Adrenal gland (tissue), 12 donors: ENCODE data around the gene IMPG1. TPM values are rescaled to one million over a fixed set of nuclear protein-coding genes. Genes with fewer than 3 reads are reported as not detected.

ENCODE experiments used
- DNase-seq, 7 donors: peaks; one replicate each; pipeline ENCODE4 v3.0.0-alpha.2; 2019 to 2020
- H3K27ac ChIP-seq, 5 donors: fragments of 200-600 bp; sonication (generic) in 4 of 5; 1 replicate in 3 of 5; 2 replicates in 2 of 5; pipeline versions ENCODE4 v1.5.1 to v1.8.0; 2016 to 2020; ENCODE audit warnings: mild to moderate bottlenecking in 1 of 5
- H3K27me3 ChIP-seq: fragments of 200-600 bp; 2 replicates; pipeline ENCODE4 v1.8.0; 2021
- H3K36me3 ChIP-seq, 2 donors: fragments of 200-600 bp; replicated peaks in 1 of 2; 1 replicate in 1 of 2; 2 replicates in 1 of 2; pipeline versions ENCODE4 v1.5.1 to v1.8.0; 2018 to 2022
- H3K4me1 ChIP-seq, 2 donors: fragments of 200-600 bp; replicated peaks in 1 of 2; 1 replicate in 1 of 2; 2 replicates in 1 of 2; pipeline versions ENCODE4 v1.5.1 to v1.8.0; 2018 to 2021
- H3K4me3 ChIP-seq, 4 donors: fragments of 200-600 bp; sonication (generic) in 3 of 4; one replicate each; pipeline ENCODE4 v1.5.1; 2016 to 2018
- H3K9me3 ChIP-seq, 3 donors: fragments of 200-600 bp; sonication (generic) in 1 of 3; replicated peaks in 1 of 3; 1 replicate in 2 of 3; 2 replicates in 1 of 3; pipeline versions ENCODE4 v1.5.1 to v1.8.0; 2016 to 2021
- POLR2A ChIP-seq, 2 donors: fragments of 450-650 bp; IDR thresholded peaks; one replicate each; pipeline ENCODE4 v1.6.1; 2017; ENCODE audit warnings: antibody characterized with exemption in 2 of 2, mild to moderate bottlenecking in 2 of 2, moderate library complexity in 1 of 2
- WGBS, 4 donors: extraction: QIAGEN DNeasy Blood & Tissue Kit in 2 of 4; methylation state at CpG; one replicate each; pipeline versions ENCODE4 v1.1.5 to v1.1.7; 2013 to 2017; 5-methylcytosine and 5-hydroxymethylcytosine counted together
- intact Hi-C, 2 donors: fragments of 100-400 bp; cut with DNase I; formaldehyde crosslinking; loops; one replicate each; pipeline versions ENCODE4 v1.14.1 to v1.15.0; 2022 to 2023
- polyA plus RNA-seq, 3 donors: library from polyadenylated mRNA; stranded (reverse); fragments of 200-250 nt in 2 of 3; fragments of 350-450 nt in 1 of 3; fragmentation: Illumina TruSeq in 1 of 3; extraction: RNeasy Lipid Tissue Mini Kit (QIAGEN cat#74804) in 1 of 3; gene quantifications; one replicate each; pipeline ENCODE4 v1.2.3, GENCODE V29; 2013 to 2014
- total RNA-seq, 9 donors: library from RNA; depleted of rRNA in 4 of 9; stranded (reverse); fragments of >200 nt in 4 of 9; fragments of 120-200 nt in 1 of 9; fragmentation: NEBNext Ultra II Directional in 1 of 9; extraction: Animal tissue kit (Norgen Biotek cat#: 25700) in 1 of 9; gene quantifications; one replicate each; pipeline versions ENCODE4 v1.1.0 to v1.2.4, GENCODE V29; 2013 to 2023
- TF ChIP-seq, protein P1 (sequence below), 6 experiments: fragments of 450-650 bp in 4 of 6; fragments of 200-600 bp in 2 of 6; sonication (generic) in 1 of 6; IDR thresholded peaks; 1 replicate in 5 of 6; 2 replicates in 1 of 6; pipeline versions ENCODE4 v1.5.1 to v1.8.0; 2016 to 2021; ENCODE audit warnings: antibody characterized with exemption in 6 of 6, mild to moderate bottlenecking in 2 of 6, moderate library complexity in 1 of 6
- donor health status: healthy with polysubstance abuse.
- donor health status: Bipolar disorder and iron deficiency.
- donor health status: DM: yes; HTN: yes; CAD: no.
- donor health status: DM: no; HTN: no; CAD: no.
- donor health status: DM: no; HTN: no; CAD: no.
- donor health status: DM: yes; HTN: yes; CAD: no.

IMPG1 gene
- total and polyA plus RNA-seq, 12 donors: 0.06 TPM; not detected in 11

- 24 to 43% (median 28%) methylated on average over 1 of the region's 1 CpG for WGBS, 4 donors
- no peaks in the 10 kb centered on the region for H3K4me1 ChIP-seq
- no peak for DNase-seq
- no peak overlapping the region for H3K27ac ChIP-seq
- H3K9me3 ChIP-seq: no peaks in the 10 kb centered on the region
- intact Hi-C loops: no loop called here
- no peaks in the 10 kb centered on the region for H3K36me3 ChIP-seq
- no peak for TF ChIP-seq POLR2A (IDR thresholded peaks at IDR 0.05)
- TF ChIP-seq, protein P1, sequence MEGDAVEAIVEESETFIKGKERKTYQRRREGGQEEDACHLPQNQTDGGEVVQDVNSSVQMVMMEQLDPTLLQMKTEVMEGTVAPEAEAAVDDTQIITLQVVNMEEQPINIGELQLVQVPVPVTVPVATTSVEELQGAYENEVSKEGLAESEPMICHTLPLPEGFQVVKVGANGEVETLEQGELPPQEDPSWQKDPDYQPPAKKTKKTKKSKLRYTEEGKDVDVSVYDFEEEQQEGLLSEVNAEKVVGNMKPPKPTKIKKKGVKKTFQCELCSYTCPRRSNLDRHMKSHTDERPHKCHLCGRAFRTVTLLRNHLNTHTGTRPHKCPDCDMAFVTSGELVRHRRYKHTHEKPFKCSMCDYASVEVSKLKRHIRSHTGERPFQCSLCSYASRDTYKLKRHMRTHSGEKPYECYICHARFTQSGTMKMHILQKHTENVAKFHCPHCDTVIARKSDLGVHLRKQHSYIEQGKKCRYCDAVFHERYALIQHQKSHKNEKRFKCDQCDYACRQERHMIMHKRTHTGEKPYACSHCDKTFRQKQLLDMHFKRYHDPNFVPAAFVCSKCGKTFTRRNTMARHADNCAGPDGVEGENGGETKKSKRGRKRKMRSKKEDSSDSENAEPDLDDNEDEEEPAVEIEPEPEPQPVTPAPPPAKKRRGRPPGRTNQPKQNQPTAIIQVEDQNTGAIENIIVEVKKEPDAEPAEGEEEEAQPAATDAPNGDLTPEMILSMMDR (IDR thresholded peaks at IDR 0.05): no peak
- H3K27me3 ChIP-seq: no peaks in the 10 kb centered on the region
- H3K4me3 ChIP-seq: no peak overlapping the region
Observed at GRCh38 chr6:75941509-75941908, 131.0 kb downstream of the IMPG1 start.

GRCh38 chr6:75940564-75940963 is 131.9 kb downstream of the IMPG1 start:
- no peak for DNase-seq
- peaks cover 0 to under 1% of the 10 kb centered on the region in 2 donors for H3K4me1 ChIP-seq
- H3K27ac ChIP-seq: no peak overlapping the region
- intact Hi-C loops: no loop called here
- H3K36me3 ChIP-seq: no peaks in the 10 kb centered on the region
- 49 to 67% (median 60%) methylated on average over 4 of the region's 4 CpGs for WGBS, 4 donors
- TF ChIP-seq POLR2A (IDR thresholded peaks at IDR 0.05): no peak
- TF ChIP-seq, protein P1 (IDR thresholded peaks at IDR 0.05): no peak
- no peaks in the 10 kb centered on the region for H3K27me3 ChIP-seq
- H3K4me3 ChIP-seq: no peak overlapping the region
- no peaks in the 10 kb centered on the region for H3K9me3 ChIP-seq

GRCh38 chr6:75937846-75938245 is 134.6 kb downstream of the IMPG1 start:
- 66 to 78% (median 67%) methylated on average over 2 of the region's 2 CpGs for WGBS, 4 donors
- H3K27ac ChIP-seq: no peak overlapping the region
- intact Hi-C loops: loop anchor here in 1 of 2 donors (10.0 kb wide), 1 partner anchor 1527 kb away; the partner anchor contains the start of gene HTR1B

GRCh38 chr6:75936682-75937081 is 135.8 kb downstream of the IMPG1 start:
- 81 to 93% (median 88%) methylated on average over 3 of the region's 3 CpGs for WGBS, 4 donors
- Histone ChIP-seq H3K9me3 (no peaks in the 10 kb centered on the region), H3K4me3 (no peak overlapping the region), H3K27me3 (no peaks in the 10 kb centered on the region), H3K27ac (no peak overlapping the region), H3K4me1 (peaks cover 0 to 6% of the 10 kb centered on the region in 2 donors), H3K36me3 (no peaks in the 10 kb centered on the region)
- no peak for DNase-seq
- TF ChIP-seq, protein P1 (IDR thresholded peaks at IDR 0.05): no peak
- TF ChIP-seq POLR2A (IDR thresholded peaks at IDR 0.05): no peak
- intact Hi-C loops: loop anchor here in 1 of 2 donors (10.0 kb wide), 1 partner anchor 1528 kb away; the partner anchor contains the start of gene HTR1B

More at GRCh38 chr6:75937846-75938245, 134.6 kb downstream of the IMPG1 start:
- Histone ChIP-seq H3K4me1 (peaks cover 0 to 6% of the 10 kb centered on the region in 2 donors), H3K4me3 (no peak overlapping the region), H3K9me3 (no peaks in the 10 kb centered on the region), H3K36me3 (no peaks in the 10 kb centered on the region), H3K27me3 (no peaks in the 10 kb centered on the region)
- TF ChIP-seq POLR2A (IDR thresholded peaks at IDR 0.05): no peak
- TF ChIP-seq, protein P1 (IDR thresholded peaks at IDR 0.05): no peak
- no peak for DNase-seq
